Small intestine (tissue), 7 donors: ENCODE data around the gene LTA. TPM values are rescaled to one million over a fixed set of nuclear protein-coding genes. Genes with fewer than 3 reads are reported as not detected.

Experiments
- DNase-seq, 2 donors: peaks; one replicate each; pipeline versions ENCODE4 v3.0.0 to v3.0.0-alpha.2; 2013
- FAIRE-seq: peaks from 2 replicates; lab custom pipeline; 2012; peaks lifted over from hg19 to GRCh38; lab: Jason Lieb, UNC
- H3K27ac ChIP-seq, 3 donors: one replicate each; pipeline ENCODE4 v1.5.1; 2013; ENCODE audit warnings: low read length in 2 of 3, mild to moderate bottlenecking in 2 of 3, control low read depth in 1 of 3, inconsistent platforms in 1 of 3, low read depth in 1 of 3, moderate library complexity in 1 of 3
- H3K27me3 ChIP-seq, 3 donors: one replicate each; pipeline ENCODE4 v1.6.1; 2013; ENCODE audit warnings: low read length in 3 of 3, inconsistent platforms in 1 of 3; ENCODE audit not compliant: control insufficient read depth in 3 of 3, insufficient read depth in 3 of 3
- H3K36me3 ChIP-seq, 3 donors: one replicate each; pipeline ENCODE4 v1.6.1; 2013; ENCODE audit warnings: low read length in 3 of 3, inconsistent platforms in 1 of 3, low read depth in 1 of 3, mild to moderate bottlenecking in 1 of 3, moderate library complexity in 1 of 3; ENCODE audit not compliant: control insufficient read depth in 3 of 3, insufficient read depth in 2 of 3
- H3K4me1 ChIP-seq, 3 donors: one replicate each; pipeline ENCODE4 v1.6.1; 2013; ENCODE audit warnings: low read length in 2 of 3, inconsistent platforms in 1 of 3, low read depth in 1 of 3, mild to moderate bottlenecking in 1 of 3, moderate library complexity in 1 of 3; ENCODE audit not compliant: control insufficient read depth in 3 of 3, insufficient read depth in 2 of 3
- H3K4me3 ChIP-seq, 3 donors: one replicate each; pipeline ENCODE4 v1.5.1; 2013; ENCODE audit warnings: low read length in 3 of 3, control low read depth in 1 of 3, inconsistent platforms in 1 of 3, low read depth in 1 of 3, mild to moderate bottlenecking in 1 of 3, moderate library complexity in 1 of 3
- H3K9me3 ChIP-seq, 2 donors: one replicate each; pipeline ENCODE4 v1.6.1; 2013; ENCODE audit warnings: low read depth in 1 of 2, low read length in 1 of 2; ENCODE audit not compliant: control insufficient read depth in 2 of 2, insufficient read depth in 1 of 2
- WGBS, 3 donors: extraction: QIAGEN DNeasy Blood & Tissue Kit; methylation state at CpG; one replicate each; pipeline ENCODE4 v1.1.7; 2013; 5-methylcytosine and 5-hydroxymethylcytosine counted together
- polyA plus RNA-seq, 4 donors: library from polyadenylated mRNA; stranded (reverse) in 3 of 4; unstranded in 1 of 4; fragments of 200-250 nt in 3 of 4; fragments of 120-200 nt in 1 of 4; gene quantifications; one replicate each; pipeline versions ENCODE4 v1.2.1 to v1.2.3, GENCODE V29; 2013
- donor health status: healthy with polysubstance abuse.
- donor health status: control.
- donor health status: control.
- donor health status: Bipolar disorder and iron deficiency.
- donor health status: healthy.

Gene LTA
- polyA plus RNA-seq, 4 donors: 0.24 to 1.0 TPM; not detected in 2

DNA sequence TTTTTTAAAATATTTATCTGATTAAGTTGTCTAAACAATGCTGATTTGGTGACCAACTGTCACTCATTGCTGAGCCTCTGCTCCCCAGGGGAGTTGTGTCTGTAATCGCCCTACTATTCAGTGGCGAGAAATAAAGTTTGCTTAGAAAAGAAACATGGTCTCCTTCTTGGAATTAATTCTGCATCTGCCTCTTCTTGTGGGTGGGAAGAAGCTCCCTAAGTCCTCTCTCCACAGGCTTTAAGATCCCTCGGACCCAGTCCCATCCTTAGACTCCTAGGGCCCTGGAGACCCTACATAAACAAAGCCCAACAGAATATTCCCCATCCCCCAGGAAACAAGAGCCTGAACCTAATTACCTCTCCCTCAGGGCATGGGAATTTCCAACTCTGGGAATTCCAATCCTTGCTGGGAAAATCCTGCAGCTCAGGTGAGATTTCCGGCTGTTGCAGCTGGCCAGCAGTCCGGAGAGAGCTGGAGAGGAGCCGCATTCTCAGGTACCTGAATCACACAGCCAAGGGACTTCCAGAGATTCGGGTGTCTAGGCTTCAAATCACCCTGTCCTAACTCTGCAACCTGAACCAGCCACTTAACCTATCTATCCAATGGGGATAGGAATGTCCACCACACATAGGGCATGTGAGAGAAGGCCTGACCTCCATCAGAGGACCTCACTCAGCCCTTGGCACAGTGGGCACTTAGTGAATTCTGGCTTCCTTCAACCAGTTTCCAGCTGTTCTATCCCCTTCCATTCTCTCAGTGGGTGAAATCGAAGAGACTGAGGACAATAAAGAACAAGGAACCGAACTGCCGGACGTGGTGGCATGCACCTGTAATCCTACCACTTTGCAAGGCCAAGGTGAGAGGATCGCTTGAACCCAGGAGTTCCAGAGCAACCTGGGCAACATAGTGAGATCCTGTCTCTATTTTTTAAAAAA is 6.4 kb downstream of the LTA start:
- no peak for FAIRE-seq
- peaks cover 0 to 4% of the 10 kb centered on the region in 2 donors for H3K9me3 ChIP-seq
- H3K27me3 ChIP-seq: peaks cover 0 to 29% (median 0%) of the 10 kb centered on the region in 3 donors
- no peak for DNase-seq
- H3K4me3 ChIP-seq: no peak overlapping the region
- peaks cover 0 to 9% (median 0%) of the 10 kb centered on the region in 3 donors for H3K4me1 ChIP-seq
- H3K36me3 ChIP-seq: no peaks in the 10 kb centered on the region
- 74 to 78% (median 77%) methylated on average over 12 of the region's 12 CpGs for WGBS, 3 donors
- no peak overlapping the region for H3K27ac ChIP-seq

DNA sequence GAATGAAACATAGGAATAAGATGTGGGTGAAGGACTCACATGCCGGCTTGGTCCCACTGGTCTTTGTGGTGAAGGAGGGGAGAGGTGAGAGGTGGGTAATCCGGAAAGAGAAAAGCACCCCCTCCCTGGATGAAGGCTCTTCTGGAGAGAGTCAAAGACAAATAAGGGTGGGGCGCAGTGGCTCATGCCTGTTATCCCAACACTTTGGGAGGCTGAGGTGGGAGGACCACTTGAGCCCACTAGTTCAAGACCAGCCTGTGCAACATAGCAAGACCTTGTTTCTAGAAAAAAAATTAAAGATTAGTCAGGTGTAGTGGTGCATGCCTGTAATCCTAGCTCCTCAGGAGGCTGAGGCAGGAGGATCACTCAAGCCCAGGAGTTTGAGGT is 7.0 kb downstream of the LTA start:
- no peak overlapping the region for H3K4me3 ChIP-seq
- DNase-seq (no peak), FAIRE-seq (no peak)
- 82 to 89% (median 87%) methylated on average over 3 of the region's 3 CpGs for WGBS, 3 donors
- no peaks in the 10 kb centered on the region for H3K36me3 ChIP-seq
- no peak overlapping the region for H3K27ac ChIP-seq
- H3K9me3 ChIP-seq: peaks cover 0 to 4% of the 10 kb centered on the region in 2 donors
- H3K27me3 ChIP-seq: peaks cover 0 to 23% (median 0%) of the 10 kb centered on the region in 3 donors
- peaks cover 0 to 9% (median 0%) of the 10 kb centered on the region in 3 donors for H3K4me1 ChIP-seq

DNA sequence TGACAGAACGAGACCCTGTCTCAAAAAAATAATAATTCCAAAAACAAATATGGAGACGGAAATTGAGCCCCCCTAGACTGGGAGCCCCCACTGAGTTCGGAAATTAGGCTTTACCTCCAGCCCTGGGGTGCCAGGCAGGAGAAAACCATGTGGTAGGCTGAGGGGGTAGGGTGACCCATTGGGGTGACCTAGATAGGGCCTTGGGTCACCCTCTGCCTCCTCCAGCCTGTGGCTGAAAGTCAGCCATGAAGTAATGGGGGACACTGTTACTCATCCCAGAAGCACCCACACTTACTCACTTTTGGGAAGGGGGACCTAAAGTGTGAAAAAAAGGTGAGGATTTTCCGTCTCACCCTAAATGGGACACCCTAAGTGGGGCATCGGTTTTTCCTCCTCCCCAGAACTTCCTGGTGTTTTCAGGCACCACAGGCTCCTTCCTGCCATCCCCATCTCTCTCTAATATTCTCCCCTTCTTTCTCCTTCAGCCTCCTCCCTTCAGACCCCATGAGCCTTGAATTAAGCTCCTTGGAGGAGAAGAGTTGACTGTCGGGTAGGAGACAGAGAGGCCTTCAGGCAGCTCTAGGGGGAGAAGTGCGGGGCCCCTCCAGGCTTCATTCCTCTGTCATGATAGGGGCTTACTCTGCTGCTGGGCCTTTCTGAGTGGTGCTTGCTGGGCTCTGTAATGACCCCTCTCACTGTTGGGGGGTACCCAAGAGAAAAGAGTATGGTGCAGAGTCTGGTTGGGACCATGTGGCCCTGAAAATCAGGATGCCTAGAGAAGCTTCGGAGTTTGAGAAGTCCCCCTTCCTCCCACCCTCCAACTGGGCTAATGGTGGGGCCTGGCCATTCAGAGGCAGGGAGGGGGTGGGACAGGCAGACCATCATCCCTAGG is 7.7 kb downstream of the LTA start:
- peak overlapping the region in 1 of 3 donors; percentile 36 for H3K27ac ChIP-seq
- no peak for FAIRE-seq
- peaks cover 0 to 17% (median 0%) of the 10 kb centered on the region in 3 donors for H3K27me3 ChIP-seq
- WGBS, 3 donors: 80 to 93% (median 91%) methylated on average over 8 of the region's 8 CpGs
- DNase-seq: no peak
- H3K36me3 ChIP-seq: no peaks in the 10 kb centered on the region
- H3K4me3 ChIP-seq: peak overlapping the region in 1 of 3 donors; percentile 11
- peaks cover 0 to 9% (median 0%) of the 10 kb centered on the region in 3 donors for H3K4me1 ChIP-seq
- peaks cover 0 to 4% of the 10 kb centered on the region in 2 donors for H3K9me3 ChIP-seq

DNA sequence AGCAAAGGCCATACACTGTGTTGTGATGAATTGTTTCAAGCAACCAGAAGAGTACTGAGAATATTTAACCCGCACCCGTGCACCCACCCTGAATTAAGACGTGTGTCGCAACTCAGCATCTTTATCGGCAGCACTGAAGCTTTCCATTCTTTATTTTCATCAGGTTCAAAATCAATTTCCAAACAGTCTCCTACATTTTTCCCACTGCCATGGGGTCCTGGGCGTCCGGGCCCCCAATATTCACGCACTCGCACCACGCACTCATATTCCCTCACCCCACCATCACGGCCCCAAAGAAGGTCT is 8.3 kb downstream of the LTA start:
- H3K36me3 ChIP-seq: no peaks in the 10 kb centered on the region
- FAIRE-seq: no peak
- peaks cover 0 to 4% of the 10 kb centered on the region in 2 donors for H3K9me3 ChIP-seq
- peak overlapping the region; percentile 60 to 71 (median 71) for H3K4me3 ChIP-seq
- no peak for DNase-seq
- peaks cover 0 to 9% (median 0%) of the 10 kb centered on the region in 3 donors for H3K4me1 ChIP-seq
- 29 to 47% (median 41%) methylated on average over 11 of the region's 11 CpGs for WGBS, 3 donors
- H3K27me3 ChIP-seq: peaks cover 0 to 15% (median 0%) of the 10 kb centered on the region in 3 donors
- peak overlapping the region in 2 of 3 donors; percentile 37 to 84 for H3K27ac ChIP-seq

DNA sequence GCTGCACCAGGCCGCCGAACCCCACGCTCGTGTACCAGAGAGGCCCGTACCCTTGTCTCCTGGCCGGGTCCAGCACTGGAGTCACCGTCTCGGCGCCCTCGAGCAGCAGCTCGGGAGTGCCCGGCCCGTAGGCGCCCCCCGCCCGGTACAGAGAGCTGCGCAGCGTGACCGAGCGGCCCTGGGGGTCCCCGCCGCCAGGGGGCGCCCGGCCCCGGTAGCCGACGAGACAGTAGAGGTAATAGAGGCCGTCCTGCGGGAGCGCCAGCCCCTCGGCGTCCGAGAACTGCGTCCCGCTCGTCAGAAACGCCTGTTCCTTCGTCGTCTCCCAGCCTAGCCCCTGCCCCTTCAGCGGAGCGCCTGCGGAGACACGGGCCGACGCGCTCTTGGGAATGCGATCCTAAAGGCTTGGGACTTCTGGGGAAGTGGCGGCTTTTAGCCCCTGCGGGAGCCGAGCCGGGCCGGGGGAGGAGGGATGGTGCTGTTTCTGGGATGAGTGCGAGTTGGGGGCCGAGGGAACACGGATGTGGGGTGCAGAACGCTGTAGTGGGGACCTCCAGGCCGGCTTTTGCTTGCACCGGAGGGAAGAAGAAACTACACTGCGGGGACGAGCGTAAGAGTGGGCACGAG is 8.8 kb downstream of the LTA start:
- H3K4me1 ChIP-seq: peaks cover 0 to 9% (median 0%) of the 10 kb centered on the region in 3 donors
- FAIRE-seq (no peak), DNase-seq (peak; percentile 69 to 89)
- H3K4me3 ChIP-seq: peak overlapping the region; percentile 60 to 71 (median 71)
- no peaks in the 10 kb centered on the region for H3K36me3 ChIP-seq
- 0% methylated on average over 53 to 62 of the region's 62 CpGs for WGBS, 3 donors
- peaks cover 0 to 11% (median 0%) of the 10 kb centered on the region in 3 donors for H3K27me3 ChIP-seq
- H3K27ac ChIP-seq: peak overlapping the region; percentile 43 to 84 (median 59)
- H3K9me3 ChIP-seq: peaks cover 0 to 4% of the 10 kb centered on the region in 2 donors

DNA sequence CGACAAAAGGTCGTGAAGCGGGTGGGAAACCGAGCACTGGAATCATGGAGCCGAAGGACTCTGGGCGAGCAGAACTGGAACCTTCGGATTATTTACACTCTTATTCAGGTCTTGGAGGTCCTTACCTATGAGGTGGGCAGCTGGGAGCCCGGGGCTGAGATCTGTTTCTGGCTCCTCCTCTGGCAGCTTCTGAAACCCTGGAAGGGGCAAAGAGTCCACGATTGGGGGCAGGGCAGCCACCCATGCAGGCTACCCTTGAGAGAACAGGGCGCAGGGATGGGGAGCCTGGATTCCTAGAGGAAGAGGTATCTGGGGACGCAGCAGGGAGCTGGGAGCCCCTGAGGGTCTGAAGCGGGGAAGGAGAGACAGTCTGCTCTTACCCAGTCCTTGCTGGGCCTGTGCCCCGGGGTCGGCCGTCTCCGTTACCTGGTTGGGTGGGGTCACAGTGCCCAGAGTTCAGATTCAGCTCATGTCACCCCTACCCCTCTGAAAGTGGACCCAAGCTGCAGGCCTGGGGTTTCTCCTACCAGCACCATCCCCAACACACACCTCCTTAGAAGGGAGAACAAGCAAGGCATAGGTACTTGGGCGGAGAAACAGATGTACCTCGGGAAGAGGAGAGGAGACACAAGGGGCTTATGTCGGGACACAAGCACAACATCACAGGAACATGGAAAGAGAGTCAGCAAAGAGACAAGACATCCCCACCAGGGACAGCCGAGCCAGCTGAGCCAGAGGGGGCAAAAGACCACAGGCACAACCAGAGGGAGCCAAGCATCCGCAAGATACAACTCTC is 9.5 kb downstream of the LTA start:
- Histone ChIP-seq H3K4me3 (peak overlapping the region; percentile 60 to 71 (median 71)), H3K27ac (peak overlapping the region in 2 of 3 donors; percentile 43 to 84), H3K4me1 (peaks cover 0 to 9% (median 0%) of the 10 kb centered on the region in 3 donors), H3K36me3 (no peaks in the 10 kb centered on the region), H3K27me3 (peaks cover 0 to 11% (median 0%) of the 10 kb centered on the region in 3 donors), H3K9me3 (peaks cover 0 to 4% of the 10 kb centered on the region in 2 donors)
- peak; percentile 34 to 54 for DNase-seq
- FAIRE-seq: no peak
- 19 to 22% (median 20%) methylated on average over 17 to 21 of the region's 21 CpGs for WGBS, 3 donors

DNA sequence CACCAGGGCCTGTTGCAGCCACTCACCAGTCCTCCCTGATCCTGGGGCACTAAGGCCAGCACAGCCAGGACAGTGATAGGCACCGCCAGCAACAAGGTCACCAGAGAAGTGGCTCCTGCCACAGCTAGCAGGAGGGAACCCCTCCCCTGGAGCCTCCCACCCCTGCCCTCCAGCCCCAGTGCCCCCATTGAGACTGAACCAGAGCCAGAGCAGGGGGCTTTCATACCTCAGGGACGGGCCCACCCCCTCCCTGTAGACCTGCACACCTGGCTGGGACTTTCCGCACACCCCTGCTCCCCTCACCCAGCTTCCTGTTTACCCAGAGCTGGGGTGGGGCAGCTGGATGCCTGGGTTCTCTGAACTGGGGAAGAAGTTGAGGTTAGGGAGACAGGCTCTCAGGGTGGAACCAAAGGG is 10.1 kb downstream of the LTA start, which contains the start of gene LTB:
Gene LTB (minus strand): TSS at position 195 of the 414 bp plus-strand sequence. CDS start 7 bp downstream, at position 188.
- FAIRE-seq (no peak), DNase-seq (no peak)
- Histone ChIP-seq H3K9me3 (peaks cover 0 to 4% of the 10 kb centered on the region in 2 donors), H3K4me3 (peak within 1 kb of the TSS; percentile 60 to 71 (median 71)), H3K27ac (peak within 1 kb of the TSS; percentile 43 to 84 (median 59)), H3K36me3 (no peaks in the 10 kb centered on the region), H3K4me1 (peaks cover 0 to 9% (median 0%) of the 10 kb centered on the region in 3 donors), H3K27me3 (peaks cover 0 to 13% (median 0%) of the 10 kb centered on the region in 3 donors)
- WGBS, 3 donors: 49 to 50% (median 49%) methylated on average over 3 of the region's 3 CpGs
